Stomach smooth muscle (tissue), 2 donors: Measurements from ENCODE around the gene CHST8.

ENCODE experiments used
- H3K27ac ChIP-seq: one replicate; pipeline ENCODE4 v1.7.0; 2013; ENCODE audit warnings: mild to moderate bottlenecking, low read length, inconsistent platforms
- H3K27me3 ChIP-seq, 2 donors: one replicate each; pipeline ENCODE4 v1.7.0; 2013; ENCODE audit warnings: low read length in 2 of 2; ENCODE audit not compliant: insufficient read depth in 2 of 2, control insufficient read depth in 1 of 2
- H3K36me3 ChIP-seq, 2 donors: one replicate each; pipeline ENCODE4 v1.7.0; 2013; ENCODE audit warnings: low read length in 2 of 2; ENCODE audit not compliant: control insufficient read depth in 2 of 2, insufficient read depth in 2 of 2
- H3K4me1 ChIP-seq: one replicate; pipeline ENCODE4 v1.7.0; 2013; ENCODE audit warnings: low read length; ENCODE audit not compliant: control insufficient read depth, insufficient read depth
- H3K4me3 ChIP-seq, 2 donors: one replicate each; pipeline ENCODE4 v1.7.0; 2013; ENCODE audit warnings: low read length in 2 of 2
- H3K9ac ChIP-seq, 2 donors: one replicate each; pipeline ENCODE4 v1.7.0; 2013; ENCODE audit warnings: low read length in 2 of 2, mild to moderate bottlenecking in 1 of 2
- H3K9me3 ChIP-seq, 2 donors: one replicate each; pipeline ENCODE4 v1.7.0; 2013; ENCODE audit warnings: low read length in 2 of 2; ENCODE audit not compliant: control insufficient read depth in 2 of 2
- donor health status: healthy.
- donor health status: Pancreatic carcinoma.

The CHST8 gene

DNA sequence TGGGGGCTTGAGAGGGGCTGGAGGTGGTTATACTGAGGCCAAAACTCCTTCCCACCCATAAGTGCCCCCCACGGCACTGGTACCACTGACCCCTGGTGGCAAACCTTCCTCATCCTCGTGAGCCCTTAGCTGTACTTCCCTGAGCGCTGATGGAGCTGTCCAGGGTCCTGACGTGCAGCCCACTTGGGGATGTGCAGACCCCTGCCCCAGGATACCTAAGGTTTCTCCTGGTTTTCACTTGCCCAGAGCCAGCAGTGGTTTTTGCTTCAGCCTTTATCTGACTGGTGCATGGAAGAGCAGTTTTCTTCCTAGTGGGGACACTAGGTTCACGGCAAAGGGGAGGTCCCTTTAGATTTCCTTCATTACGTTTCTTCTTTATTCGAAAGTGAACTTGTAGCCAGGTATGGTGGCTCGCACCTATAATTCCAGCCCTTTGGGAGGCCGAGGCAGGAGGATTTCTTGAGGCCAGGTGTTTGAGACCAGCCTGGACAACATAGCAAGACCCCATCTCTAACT lies 146.2 kb downstream of the CHST8 start:
- peaks cover 7 to 24% of the 10 kb centered on the region in 2 donors for H3K27me3 ChIP-seq
- H3K36me3 ChIP-seq, result no peaks in the 10 kb centered on the region
- no peak overlapping the region for H3K27ac ChIP-seq
- H3K4me3 ChIP-seq, result no peak overlapping the region
- no peaks in the 10 kb centered on the region for H3K9me3 ChIP-seq
- H3K4me1 ChIP-seq, result no peaks in the 10 kb centered on the region
- H3K9ac ChIP-seq, result no peak overlapping the region

DNA sequence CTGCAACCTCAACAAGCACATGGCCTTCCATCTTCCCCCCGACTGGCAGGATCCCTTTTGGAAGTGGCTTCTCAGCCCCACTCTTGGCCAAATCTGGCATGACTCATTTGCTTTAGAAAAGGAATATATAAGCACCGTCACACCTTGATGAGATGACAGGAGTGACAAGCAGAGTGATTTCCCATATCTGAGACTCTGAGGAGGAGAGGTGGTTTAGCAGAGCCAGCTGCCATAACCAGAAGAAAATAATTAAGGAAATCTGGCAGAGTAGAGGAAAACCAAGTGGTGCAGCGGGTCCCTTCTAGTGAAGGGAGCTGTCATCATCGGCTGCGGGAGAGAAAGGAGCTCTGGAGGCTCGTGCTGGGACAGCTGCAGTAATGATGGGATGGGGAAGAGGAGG lies 147.5 kb downstream of the CHST8 start:
- Histone ChIP-seq H3K4me3 (no peak overlapping the region), H3K4me1 (no peaks in the 10 kb centered on the region), H3K9ac (no peak overlapping the region), H3K9me3 (no peaks in the 10 kb centered on the region), H3K27ac (no peak overlapping the region), H3K27me3 (peaks cover 7 to 24% of the 10 kb centered on the region in 2 donors), H3K36me3 (no peaks in the 10 kb centered on the region)

DNA sequence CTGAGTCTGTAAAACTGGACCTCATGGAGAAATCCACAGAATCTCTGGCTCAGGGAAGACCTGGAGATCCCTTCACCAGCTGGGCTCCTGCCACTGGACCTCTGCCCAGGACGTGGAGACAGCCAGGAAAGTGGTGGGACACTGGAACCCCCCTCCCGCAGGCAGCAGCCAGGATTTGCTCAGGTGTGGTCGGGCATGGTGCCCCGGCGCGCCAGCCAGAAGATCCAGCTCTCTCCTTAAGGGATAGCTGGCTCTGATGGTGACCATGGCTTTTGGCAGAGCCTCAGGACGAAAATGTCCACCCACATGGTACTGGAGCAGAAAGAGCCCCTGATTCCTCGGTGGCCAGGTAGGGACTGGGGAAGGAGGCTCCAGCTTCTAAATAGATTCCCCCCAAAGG lies 148.4 kb downstream of the CHST8 start:
- no peak overlapping the region for H3K4me3 ChIP-seq
- no peaks in the 10 kb centered on the region for H3K4me1 ChIP-seq
- H3K27me3 ChIP-seq, result peaks cover 7 to 24% of the 10 kb centered on the region in 2 donors
- H3K9me3 ChIP-seq, result no peaks in the 10 kb centered on the region
- no peak overlapping the region for H3K27ac ChIP-seq
- H3K9ac ChIP-seq, result no peak overlapping the region
- H3K36me3 ChIP-seq, result no peaks in the 10 kb centered on the region

DNA sequence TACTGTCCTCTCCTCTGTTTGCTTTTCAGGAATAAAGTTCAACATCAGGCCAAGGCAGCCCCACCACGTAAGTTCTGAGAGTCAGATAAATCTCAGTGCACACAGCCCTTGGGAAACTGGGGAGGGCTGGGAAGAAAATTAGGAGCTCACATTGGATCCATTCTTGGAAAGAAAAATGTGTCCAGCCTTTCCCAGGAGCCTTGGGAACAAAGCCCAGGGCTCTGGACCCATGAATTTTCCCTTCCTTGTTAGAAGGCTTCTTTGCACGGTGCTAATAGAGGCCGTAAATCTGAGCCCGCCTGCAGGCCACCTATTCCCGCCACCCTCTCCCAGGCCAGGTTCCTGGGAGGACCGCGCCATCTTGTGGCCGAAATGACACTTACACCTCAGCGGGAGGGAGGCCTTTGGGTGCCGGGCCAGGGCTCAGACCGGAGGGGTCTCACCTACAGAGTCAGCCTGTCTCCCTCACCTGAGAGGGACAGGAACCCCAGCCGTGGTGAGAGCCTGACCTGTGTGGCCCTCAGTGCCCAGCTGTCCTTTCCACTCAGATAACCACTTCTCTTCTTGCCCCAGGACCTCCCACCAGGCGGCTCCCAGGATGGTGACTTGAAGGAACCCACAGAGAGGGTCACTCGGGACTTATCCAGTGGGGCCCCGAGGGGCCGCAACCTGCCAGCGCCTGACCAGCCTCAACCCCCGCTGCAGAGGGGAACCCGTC lies 149.8 kb downstream of the CHST8 start:
- no peak overlapping the region for H3K4me3 ChIP-seq
- no peaks in the 10 kb centered on the region for H3K36me3 ChIP-seq
- H3K27me3 ChIP-seq, result peaks cover 7 to 27% of the 10 kb centered on the region in 2 donors
- no peak overlapping the region for H3K9ac ChIP-seq
- H3K4me1 ChIP-seq, result no peaks in the 10 kb centered on the region
- no peak overlapping the region for H3K27ac ChIP-seq
- H3K9me3 ChIP-seq, result no peaks in the 10 kb centered on the region

DNA sequence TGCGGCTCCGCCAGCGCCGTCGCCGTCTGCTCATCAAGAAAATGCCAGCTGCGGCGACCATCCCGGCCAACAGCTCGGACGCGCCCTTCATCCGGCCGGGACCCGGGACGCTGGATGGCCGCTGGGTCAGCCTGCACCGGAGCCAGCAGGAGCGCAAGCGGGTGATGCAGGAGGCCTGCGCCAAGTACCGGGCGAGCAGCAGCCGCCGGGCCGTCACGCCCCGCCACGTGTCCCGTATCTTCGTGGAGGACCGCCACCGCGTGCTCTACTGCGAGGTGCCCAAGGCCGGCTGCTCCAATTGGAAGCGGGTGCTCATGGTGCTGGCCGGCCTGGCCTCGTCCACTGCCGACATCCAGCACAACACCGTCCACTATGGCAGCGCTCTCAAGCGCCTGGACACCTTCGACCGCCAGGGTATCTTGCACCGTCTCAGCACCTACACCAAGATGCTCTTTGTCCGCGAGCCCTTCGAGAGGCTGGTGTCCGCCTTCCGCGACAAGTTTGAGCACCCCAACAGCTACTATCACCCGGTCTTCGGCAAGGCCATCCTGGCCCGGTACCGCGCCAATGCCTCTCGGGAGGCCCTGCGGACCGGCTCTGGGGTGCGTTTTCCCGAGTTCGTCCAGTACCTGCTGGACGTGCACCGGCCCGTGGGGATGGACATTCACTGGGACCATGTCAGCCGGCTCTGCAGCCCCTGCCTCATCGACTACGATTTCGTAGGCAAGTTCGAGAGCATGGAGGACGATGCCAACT lies 150.5 kb downstream of the CHST8 start:
- no peaks in the 10 kb centered on the region for H3K4me1 ChIP-seq
- peaks cover 6 to 26% of the 10 kb centered on the region in 2 donors for H3K27me3 ChIP-seq
- H3K36me3 ChIP-seq, result no peaks in the 10 kb centered on the region
- H3K9ac ChIP-seq, result no peak overlapping the region
- H3K9me3 ChIP-seq, result no peaks in the 10 kb centered on the region
- no peak overlapping the region for H3K27ac ChIP-seq
- H3K4me3 ChIP-seq, result no peak overlapping the region

DNA sequence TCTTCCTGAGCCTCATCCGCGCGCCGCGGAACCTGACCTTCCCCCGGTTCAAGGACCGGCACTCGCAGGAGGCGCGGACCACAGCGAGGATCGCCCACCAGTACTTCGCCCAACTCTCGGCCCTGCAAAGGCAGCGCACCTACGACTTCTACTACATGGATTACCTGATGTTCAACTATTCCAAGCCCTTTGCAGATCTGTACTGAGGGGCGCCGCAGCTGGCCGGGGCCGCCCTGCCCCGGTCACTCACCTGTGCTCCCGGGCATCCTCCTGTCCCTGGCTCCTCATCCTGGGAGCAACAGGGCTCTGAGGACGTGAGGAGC lies 151.1 kb downstream of the CHST8 start:
- H3K27me3 ChIP-seq, result peaks cover under 1 to 21% of the 10 kb centered on the region in 2 donors
- H3K9ac ChIP-seq, result no peak overlapping the region
- peaks cover 3% of the 10 kb centered on the region for H3K4me1 ChIP-seq
- H3K27ac ChIP-seq, result no peak overlapping the region
- no peaks in the 10 kb centered on the region for H3K9me3 ChIP-seq
- H3K36me3 ChIP-seq, result no peaks in the 10 kb centered on the region
- H3K4me3 ChIP-seq, result no peak overlapping the region

DNA sequence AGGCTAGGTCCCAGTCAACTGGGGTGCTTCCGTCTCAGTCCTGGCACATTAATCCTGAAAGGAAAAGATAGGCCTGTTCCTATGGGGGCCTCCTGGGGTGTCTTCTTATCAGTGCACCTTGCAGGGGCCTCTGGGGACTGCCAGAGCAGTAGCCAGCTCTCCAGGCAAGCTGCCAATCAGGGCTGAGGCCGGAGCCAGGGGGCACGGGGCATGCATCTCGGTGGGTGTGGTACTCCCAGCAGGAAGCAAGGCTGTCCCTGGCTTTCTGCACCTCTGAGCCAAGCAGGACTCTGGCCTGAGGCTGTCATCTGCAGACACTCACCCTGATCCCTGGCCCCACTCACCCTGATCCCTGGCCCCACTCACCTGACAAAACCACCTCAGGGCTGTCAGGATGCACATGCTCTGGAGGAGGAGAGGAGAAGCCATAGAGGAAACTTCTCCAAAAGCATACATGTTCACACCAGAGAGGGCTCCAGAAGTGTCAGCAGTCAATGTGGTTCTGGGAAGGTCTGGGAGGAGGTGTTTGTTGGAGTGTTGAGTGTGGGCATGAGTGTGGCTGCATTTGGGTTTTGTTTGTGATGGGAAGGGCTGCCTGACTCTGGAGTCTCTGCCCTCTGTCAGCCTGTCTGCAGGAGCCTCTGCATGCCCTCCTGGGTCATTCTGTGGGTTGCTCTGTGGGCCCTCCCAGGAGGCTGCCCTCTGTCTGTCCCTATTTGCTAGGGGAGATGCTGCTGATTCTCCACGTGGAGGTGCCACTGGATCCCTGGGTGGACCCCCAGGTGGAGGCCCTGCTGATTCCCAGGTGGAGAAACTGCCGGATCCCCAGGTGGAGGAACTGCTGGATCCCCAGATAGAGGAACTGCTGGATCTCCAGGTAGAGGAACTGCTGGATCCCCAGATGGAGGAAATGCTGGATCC lies 152.2 kb downstream of the CHST8 start:
- no peaks in the 10 kb centered on the region for H3K36me3 ChIP-seq
- peaks cover 9 to 21% of the 10 kb centered on the region in 2 donors for H3K27me3 ChIP-seq

DNA sequence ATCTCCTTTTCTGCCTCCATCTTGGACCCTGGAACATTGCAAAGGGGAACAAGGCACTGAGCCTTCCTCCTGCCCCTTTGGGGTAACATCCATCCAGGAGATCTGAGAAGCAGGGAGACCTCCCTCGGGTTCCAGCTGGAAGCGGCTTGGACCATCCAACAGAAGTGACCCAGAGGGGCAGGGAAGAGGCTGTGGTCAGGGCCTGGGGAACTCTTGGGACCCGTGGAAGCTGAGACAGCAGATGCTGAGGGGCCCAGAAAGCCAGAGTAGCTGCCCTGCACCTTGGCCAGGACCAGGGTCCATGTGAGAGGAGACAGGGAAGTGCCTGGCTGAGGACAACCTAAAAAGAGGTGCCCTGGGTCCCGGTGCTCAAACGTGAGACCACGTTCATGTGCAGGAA lies 153.0 kb downstream of the CHST8 start:
- Histone ChIP-seq H3K4me1 (peaks cover 9% of the 10 kb centered on the region), H3K9ac (no peak overlapping the region), H3K27me3 (peaks cover 15 to 21% of the 10 kb centered on the region in 2 donors), H3K27ac (no peak overlapping the region), H3K36me3 (no peaks in the 10 kb centered on the region), H3K9me3 (no peaks in the 10 kb centered on the region), H3K4me3 (no peak overlapping the region)

More for the DNA sequence above, 152.2 kb downstream of the CHST8 start:
- H3K9ac ChIP-seq, result no peak overlapping the region
- H3K4me3 ChIP-seq, result no peak overlapping the region
- no peaks in the 10 kb centered on the region for H3K9me3 ChIP-seq
- H3K27ac ChIP-seq, result no peak overlapping the region
- peaks cover 9% of the 10 kb centered on the region for H3K4me1 ChIP-seq

DNA sequence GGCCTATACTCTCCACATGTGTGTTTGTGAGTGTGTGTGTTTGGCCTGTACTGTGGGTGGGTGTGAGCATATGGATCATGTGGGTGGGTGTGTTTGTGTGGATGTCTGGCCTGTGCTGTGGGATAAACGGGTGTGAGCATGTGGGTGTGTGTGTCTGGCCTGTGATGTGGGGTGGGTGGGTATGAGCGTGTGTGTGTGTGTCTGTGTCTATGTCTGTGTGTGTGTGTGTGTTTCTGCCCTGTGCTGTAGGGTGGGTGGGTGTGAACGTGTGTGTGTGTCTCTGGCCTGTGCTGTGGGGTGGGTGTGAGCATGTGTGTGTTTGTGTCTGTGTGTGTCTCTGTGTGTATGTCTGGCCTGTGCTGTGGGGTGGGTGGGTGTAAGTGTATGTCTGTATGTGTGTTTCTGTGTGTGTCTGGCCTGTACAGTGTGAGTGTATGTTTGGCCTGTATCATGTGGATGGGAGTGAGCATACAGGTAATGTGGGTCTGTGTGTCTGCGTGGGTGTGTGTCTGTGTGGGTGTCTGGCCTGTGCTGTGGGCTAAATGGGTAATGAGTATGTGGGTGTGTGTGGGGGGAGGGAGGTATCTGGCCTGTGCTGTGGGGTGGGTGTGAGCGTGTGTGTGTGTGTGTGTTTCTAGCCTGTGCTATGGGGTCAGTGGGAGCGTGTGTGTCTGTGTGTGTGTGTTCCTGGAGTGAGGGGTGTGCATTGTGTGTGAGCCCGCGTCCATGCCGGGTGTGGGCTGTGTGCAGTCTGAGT lies 154.2 kb downstream of the CHST8 start:
- no peak overlapping the region for H3K27ac ChIP-seq
- H3K27me3 ChIP-seq, result peaks cover 25 to 30% of the 10 kb centered on the region in 2 donors
- no peak overlapping the region for H3K4me3 ChIP-seq
- H3K36me3 ChIP-seq, result no peaks in the 10 kb centered on the region
- peaks cover 9% of the 10 kb centered on the region for H3K4me1 ChIP-seq
- H3K9ac ChIP-seq, result no peak overlapping the region
- no peaks in the 10 kb centered on the region for H3K9me3 ChIP-seq

DNA sequence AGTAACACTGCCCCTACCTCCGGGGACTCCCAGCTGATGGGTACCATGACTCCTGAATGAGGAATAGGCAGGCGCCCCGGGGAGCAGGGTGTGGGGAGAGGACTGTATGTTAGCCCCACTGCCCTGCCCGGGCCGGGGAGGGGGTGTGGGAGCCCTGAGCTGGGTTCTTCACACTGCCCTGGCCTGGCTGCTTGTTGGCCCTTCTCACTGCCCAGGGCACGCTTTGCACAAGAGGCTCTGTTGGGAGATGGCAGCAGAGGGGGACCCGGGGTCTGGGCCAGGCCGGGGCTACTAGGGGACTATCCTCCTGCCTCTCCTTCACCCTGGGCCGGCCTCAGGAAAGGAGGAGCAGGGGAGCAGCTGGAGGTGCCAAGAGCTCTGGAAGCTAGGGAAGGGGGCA lies 155.6 kb downstream of the CHST8 start:
- Histone ChIP-seq H3K9ac (no peak overlapping the region), H3K36me3 (no peaks in the 10 kb centered on the region), H3K4me3 (no peak overlapping the region), H3K4me1 (peaks cover 9% of the 10 kb centered on the region), H3K27me3 (peaks cover 25 to 34% of the 10 kb centered on the region in 2 donors), H3K27ac (no peak overlapping the region), H3K9me3 (no peaks in the 10 kb centered on the region)
